ENCODE results near the gene PRIMA1. TPM values are rescaled to one million over a fixed set of nuclear protein-coding genes. Genes with fewer than 3 reads are reported as not detected.

The PRIMA1 gene
- polyA plus RNA-seq, 1 experiment: not detected

DNA sequence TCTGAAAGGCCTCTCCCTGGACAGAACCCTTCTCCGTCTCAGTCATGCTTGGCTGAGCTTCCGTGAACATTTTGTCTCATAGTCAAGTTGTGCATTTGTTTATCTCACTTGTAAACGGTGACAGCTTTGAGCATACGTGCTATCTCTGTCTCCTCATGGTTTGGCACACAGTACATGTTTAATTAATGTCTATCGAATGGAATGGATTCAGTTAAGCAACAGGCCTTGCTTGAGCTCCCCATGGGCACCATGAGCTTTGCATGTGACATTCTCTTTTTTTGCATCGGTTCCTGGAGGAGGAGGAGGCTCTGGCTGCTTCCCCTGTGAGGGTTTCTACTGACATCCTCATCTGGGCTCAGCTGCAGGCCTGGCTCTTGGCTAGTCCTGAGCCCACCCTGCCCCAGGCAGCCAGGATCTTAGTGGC, 80.0 kb downstream of the PRIMA1 start:
- Histone ChIP-seq H3K9me3 (ENCODE audit: control insufficient read depth, insufficient read depth, low read length) (no peaks in the 10 kb centered on the region; the same call in 1 of the 2 replicates), H3K27ac (ENCODE audit: low read depth, low read length) (no peak overlapping the region), H3K4me3 (ENCODE audit: low read depth, low read length) (no peak overlapping the region), H3K27me3 (ENCODE audit: control insufficient read depth, insufficient read depth, low read length) (no peaks in the 10 kb centered on the region)
- TF ChIP-seq, protein P1, sequence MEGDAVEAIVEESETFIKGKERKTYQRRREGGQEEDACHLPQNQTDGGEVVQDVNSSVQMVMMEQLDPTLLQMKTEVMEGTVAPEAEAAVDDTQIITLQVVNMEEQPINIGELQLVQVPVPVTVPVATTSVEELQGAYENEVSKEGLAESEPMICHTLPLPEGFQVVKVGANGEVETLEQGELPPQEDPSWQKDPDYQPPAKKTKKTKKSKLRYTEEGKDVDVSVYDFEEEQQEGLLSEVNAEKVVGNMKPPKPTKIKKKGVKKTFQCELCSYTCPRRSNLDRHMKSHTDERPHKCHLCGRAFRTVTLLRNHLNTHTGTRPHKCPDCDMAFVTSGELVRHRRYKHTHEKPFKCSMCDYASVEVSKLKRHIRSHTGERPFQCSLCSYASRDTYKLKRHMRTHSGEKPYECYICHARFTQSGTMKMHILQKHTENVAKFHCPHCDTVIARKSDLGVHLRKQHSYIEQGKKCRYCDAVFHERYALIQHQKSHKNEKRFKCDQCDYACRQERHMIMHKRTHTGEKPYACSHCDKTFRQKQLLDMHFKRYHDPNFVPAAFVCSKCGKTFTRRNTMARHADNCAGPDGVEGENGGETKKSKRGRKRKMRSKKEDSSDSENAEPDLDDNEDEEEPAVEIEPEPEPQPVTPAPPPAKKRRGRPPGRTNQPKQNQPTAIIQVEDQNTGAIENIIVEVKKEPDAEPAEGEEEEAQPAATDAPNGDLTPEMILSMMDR (IDR thresholded peaks at IDR 0.05; ENCODE audit: low read depth, low read length): no peak
- ChIA-PET POLR2A (no interaction called here), CTCF (no interaction called here)
- DNase-seq (ENCODE audit: low read depth, low spot score): no peak

DNA sequence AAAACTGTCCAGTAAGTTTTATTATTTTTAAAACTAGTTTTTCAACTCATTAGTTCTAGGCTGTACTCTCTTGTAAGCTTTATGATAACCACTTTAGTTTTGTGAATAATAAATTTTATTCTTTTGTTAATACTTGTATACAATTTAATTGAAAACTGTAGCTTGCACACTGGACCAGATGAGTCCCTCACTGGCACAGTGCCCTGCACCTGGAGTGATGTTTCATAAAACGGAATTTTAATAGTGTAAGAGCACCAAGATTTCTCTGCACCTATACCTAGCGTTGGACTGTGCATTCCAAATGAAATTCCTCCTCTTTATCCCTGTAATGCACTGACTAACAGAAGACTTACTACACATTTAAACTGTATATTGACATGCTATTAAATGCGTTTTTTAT, 80.8 kb downstream of the PRIMA1 start:
- DNase-seq (ENCODE audit: low read depth, low spot score): no peak
- H3K27ac ChIP-seq (ENCODE audit: low read depth, low read length): no peak overlapping the region
- no peaks in the 10 kb centered on the region for H3K9me3 ChIP-seq (ENCODE audit: control insufficient read depth, insufficient read depth, low read length)
- ChIA-PET POLR2A (no interaction called here), CTCF (no interaction called here)
- TF ChIP-seq, protein P1 (IDR thresholded peaks at IDR 0.05; ENCODE audit: low read depth, low read length): no peak
- H3K4me3 ChIP-seq (ENCODE audit: low read depth, low read length): no peak overlapping the region
- no peaks in the 10 kb centered on the region for H3K27me3 ChIP-seq (ENCODE audit: control insufficient read depth, insufficient read depth, low read length)

DNA sequence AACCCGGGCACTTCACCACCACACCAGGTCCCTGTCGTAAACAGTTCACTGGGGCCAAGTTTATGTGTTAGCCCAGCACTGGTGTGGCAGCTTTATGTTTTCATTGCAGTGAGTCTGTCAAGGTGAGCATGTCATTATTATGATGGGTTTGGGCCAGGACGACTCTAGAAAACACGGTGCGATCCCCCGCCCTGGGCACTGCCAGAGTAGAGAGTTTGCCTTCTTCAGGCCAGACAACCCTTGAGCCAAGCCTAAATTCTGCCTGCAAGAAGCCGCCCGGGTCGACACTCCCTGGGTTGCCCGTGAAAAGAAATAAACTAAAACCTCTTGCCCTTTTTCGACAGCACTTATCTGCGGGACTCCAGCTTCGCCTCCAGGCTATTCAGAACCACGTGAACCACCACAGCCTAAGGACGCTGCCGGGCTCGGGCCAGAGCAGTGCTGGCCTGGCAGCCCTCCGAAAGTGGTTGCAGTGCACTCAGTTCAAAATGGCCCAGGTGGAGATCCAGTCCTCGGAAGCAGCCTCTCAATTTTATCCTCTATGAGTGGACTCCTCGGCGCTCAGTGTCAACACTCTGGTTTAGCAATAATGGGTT, 81.8 kb downstream of the PRIMA1 start:
- POLR2A ChIA-PET: no interaction called here
- Histone ChIP-seq H3K27me3 (ENCODE audit: control insufficient read depth, insufficient read depth, low read length) (no peaks in the 10 kb centered on the region), H3K9me3 (ENCODE audit: control insufficient read depth, insufficient read depth, low read length) (no peaks in the 10 kb centered on the region), H3K4me3 (ENCODE audit: low read depth, low read length) (no peak overlapping the region), H3K27ac (ENCODE audit: low read depth, low read length) (no peak overlapping the region)
- no peak for DNase-seq (ENCODE audit: low read depth, low spot score)
- TF ChIP-seq, protein P1 (IDR thresholded peaks at IDR 0.05; ENCODE audit: low read depth, low read length): no peak
- CTCF ChIA-PET: no interaction called here

DNA sequence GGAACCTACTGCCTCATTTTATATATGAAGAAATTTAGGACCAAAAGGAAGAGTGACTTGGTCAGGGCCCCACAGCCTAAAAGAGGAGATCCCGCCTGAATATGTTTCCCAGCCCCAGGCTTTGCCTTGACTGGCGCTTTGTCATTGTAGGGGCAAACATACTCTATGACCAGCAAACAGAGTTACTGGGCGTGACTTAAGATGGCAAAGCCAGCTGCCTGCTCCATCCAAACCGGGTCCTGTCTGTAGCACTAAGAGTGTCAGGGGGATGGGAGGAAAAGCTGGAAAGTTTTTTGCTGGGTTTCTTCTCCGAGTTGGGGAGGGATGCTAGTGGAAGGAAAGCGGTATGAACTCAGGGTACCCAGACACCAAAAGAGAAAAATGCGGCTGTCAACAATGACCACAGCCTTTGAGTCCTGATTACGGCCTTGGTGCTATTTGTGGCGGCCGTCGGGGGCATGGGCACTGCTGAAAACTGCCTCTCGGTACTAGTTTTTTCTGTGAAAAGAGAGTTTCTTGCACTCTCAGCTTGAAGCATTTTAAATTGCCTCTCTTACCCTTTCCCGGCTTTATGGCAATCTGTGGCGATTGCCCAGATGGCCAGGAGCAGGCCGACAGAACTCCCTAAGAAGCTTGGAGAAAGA, 82.7 kb downstream of the PRIMA1 start:
- no peaks in the 10 kb centered on the region for H3K27me3 ChIP-seq (ENCODE audit: control insufficient read depth, insufficient read depth, low read length)

DNA sequence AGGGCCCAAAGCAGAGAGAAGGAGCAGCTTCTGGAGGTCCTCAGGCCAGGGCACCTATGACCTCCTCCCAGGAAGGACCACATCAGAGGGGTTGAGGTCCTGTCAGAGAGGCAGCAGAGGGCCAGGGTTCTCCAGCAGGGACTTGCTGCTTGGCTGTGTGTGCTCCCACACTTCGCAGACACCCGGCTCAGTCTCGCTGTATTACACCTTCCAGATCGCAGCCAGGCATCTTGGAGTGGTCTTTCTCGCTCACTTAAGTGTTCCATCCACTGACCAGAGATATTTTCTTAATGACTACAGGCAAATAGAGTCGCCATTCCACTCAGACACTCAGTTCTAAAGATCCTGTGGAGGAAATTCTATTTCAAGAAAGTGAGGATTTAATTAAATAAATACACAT, 84.3 kb downstream of the PRIMA1 start:
- no peak overlapping the region for H3K4me3 ChIP-seq (ENCODE audit: low read depth, low read length)
- TF ChIP-seq, protein P1 (IDR thresholded peaks at IDR 0.05; ENCODE audit: low read depth, low read length): no peak
- POLR2A ChIA-PET: no interaction called here
- H3K27ac ChIP-seq (ENCODE audit: low read depth, low read length): no peak overlapping the region
- no peaks in the 10 kb centered on the region for H3K9me3 ChIP-seq (ENCODE audit: control insufficient read depth, insufficient read depth, low read length)
- no peaks in the 10 kb centered on the region for H3K27me3 ChIP-seq (ENCODE audit: control insufficient read depth, insufficient read depth, low read length)
- no peak for DNase-seq (ENCODE audit: low read depth, low spot score)
- CTCF ChIA-PET: no interaction called here

More for the DNA sequence above, 82.7 kb downstream of the PRIMA1 start:
- CTCF ChIA-PET: no interaction called here
- DNase-seq (ENCODE audit: low read depth, low spot score): no peak
- TF ChIP-seq, protein P1 (IDR thresholded peaks at IDR 0.05; ENCODE audit: low read depth, low read length): no peak
- POLR2A ChIA-PET: no interaction called here
- Histone ChIP-seq H3K27ac (ENCODE audit: low read depth, low read length) (no peak overlapping the region), H3K4me3 (ENCODE audit: low read depth, low read length) (no peak overlapping the region), H3K9me3 (ENCODE audit: control insufficient read depth, insufficient read depth, low read length) (no peaks in the 10 kb centered on the region)

Data from AG04450 (cell line).